ENCODE results near the gene PCDHA13.
"Not testable (repeated sequence)": the region's sequence is repeated elsewhere in the genome, so short reads cannot be mapped to it uniquely, and the experiment has no call there.

Gene PCDHA13

GRCh38 chr5:140870221-140871201 is 11.4 kb upstream of the PCDHA13 start:
- DNase-seq (ENCODE audit: low spot score): no peak

- no peak for DNase-seq (ENCODE audit: low spot score)
Observed at GRCh38 chr5:140875085-140876065, 6.5 kb upstream of the PCDHA13 start, which contains the start of gene PCDHA12. Gene PCDHA12, plus strand, starts transcription at chr5:140875308. Its CDS starts 165 bp downstream, at chr5:140875473.

GRCh38 chr5:140876541-140877261 is 5.2 kb upstream of the PCDHA13 start:
- DNase-seq (ENCODE audit: low spot score): not testable (repeated sequence)

GRCh38 chr5:140877262-140877581 is 4.7 kb upstream of the PCDHA13 start:
- DNase-seq (ENCODE audit: low spot score): no peak

GRCh38 chr5:140882591-140882899 is 621 bp downstream of the PCDHA13 start:
- peak; percentile 30 for DNase-seq (ENCODE audit: low spot score)

GRCh38 chr5:140883373-140883772 is 1.4 kb downstream of the PCDHA13 start:
- no peak for DNase-seq (ENCODE audit: low spot score)

- no peak for DNase-seq (ENCODE audit: low spot score)
Observed at GRCh38 chr5:140883927-140884697, 2.2 kb downstream of the PCDHA13 start.

GRCh38 chr5:140916325-140916724 is 34.4 kb downstream of the PCDHA13 start:
- no peak for DNase-seq (ENCODE audit: low spot score)

- no peak for DNase-seq (ENCODE audit: low spot score)
Observed at GRCh38 chr5:140923601-140924000, 41.7 kb downstream of the PCDHA13 start.

GRCh38 chr5:140925806-140926442 is 44.0 kb downstream of the PCDHA13 start, which contains the start of gene PCDHAC1:
Gene PCDHAC1, plus strand, starts transcription at chr5:140926299. Its CDS starts 594 bp downstream, at chr5:140926893.
- peak; percentile 48 for DNase-seq (ENCODE audit: low spot score)

- peak; percentile 72 for DNase-seq (ENCODE audit: low spot score)
Observed at GRCh38 chr5:140926443-140927227, 44.7 kb downstream of the PCDHA13 start.

GRCh38 chr5:140927228-140927573 is 45.3 kb downstream of the PCDHA13 start:
- no peak for DNase-seq (ENCODE audit: low spot score)

Data from HuH-7 (cell line).